HG02870 (cell line): Measurements from ENCODE around the gene RASGRF2.
"Not testable (repeated sequence)": the region's sequence is repeated elsewhere in the genome, so short reads cannot be mapped to it uniquely, and the experiment has no call there.

Source experiments
- ATAC-seq: cut with Tn5 transposase; IDR thresholded peaks from one replicate; pipeline ENCODE4 v1.9.1; 2021; ENCODE audit warnings: mild to moderate bottlenecking, moderate library complexity; ENCODE audit not compliant: unreplicated experiment

The RASGRF2 gene

GRCh38 chr5:81265101-81265500, 304.9 kb downstream of the RASGRF2 start:
- ATAC-seq: no peak

DNA sequence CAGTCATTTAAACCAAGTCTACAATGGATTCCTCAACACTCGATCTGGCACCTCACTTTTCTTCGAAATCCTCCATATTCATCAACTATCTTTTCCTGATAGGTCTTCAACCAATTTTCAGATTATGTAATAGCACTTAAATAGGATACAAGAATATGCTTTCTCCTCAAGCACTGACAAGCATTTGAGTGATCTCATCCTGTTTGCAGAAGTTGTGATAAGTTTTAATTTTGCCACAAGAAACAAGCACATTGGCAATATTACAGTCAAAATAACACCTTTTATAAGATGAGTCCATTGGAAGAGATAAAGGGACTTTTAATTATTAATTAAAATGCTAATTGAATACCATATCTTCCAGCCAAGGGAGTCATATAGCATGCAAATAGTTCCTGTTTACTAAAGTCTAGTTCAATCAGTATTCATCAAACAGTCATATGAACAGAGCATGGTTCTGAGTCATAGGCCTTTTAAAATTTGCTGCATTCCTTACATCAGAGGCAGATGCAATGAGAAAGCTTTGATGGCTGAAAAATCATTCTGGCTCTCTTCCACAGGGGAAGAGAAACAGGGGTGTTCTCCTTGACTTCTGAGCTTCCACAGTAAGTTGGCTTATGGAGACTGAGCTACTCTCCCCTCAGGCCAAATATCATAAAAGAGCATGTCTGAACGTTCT, 308.5 kb downstream of the RASGRF2 start:
- no peak for ATAC-seq

DNA sequence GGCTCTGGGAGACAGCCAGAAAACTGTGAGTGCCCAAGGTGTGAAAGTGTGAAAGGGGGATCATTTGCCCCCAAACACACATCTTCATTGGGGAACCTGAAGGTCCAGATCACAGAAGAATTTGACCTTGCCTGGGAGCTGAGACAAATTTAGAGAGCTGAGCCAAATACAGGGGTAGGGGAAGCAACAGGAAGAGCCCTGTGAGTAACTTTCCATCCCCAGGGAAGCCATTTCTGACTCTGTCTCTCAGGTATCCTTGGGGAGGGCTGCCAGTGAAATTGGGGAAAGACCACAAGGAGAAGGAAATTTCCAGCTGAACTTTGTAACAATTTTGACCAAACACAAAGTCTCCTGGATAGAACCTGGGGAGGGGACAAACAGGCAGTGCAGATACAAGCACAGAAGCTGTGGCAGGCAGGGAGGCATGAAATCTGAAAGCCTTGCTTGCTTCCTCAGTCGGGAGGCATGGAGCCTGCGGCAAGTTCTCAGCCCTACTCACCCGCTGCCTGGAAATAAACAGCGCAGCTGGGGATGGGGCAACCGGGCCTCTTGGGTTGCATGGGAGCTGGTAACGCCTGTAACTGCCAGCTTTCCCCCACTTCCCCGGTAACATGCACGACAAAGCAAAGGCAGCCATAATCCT, 309.7 kb downstream of the RASGRF2 start:
- no peak for ATAC-seq

GRCh38 chr5:81270394-81271027, 310.3 kb downstream of the RASGRF2 start:
- not testable (repeated sequence) for ATAC-seq
